ENCODE data around the gene SEZ6L.

Gene SEZ6L

GRCh38 chr22:26127126-26127525, 42.1 kb upstream of the SEZ6L start:
- Histone ChIP-seq H3K79me2 (ENCODE audit: insufficient read depth, low read length) (no peaks in the 10 kb centered on the region), H3K4me3 (ENCODE audit: low read depth, low read length, poor library complexity, severe bottlenecking) (no peak overlapping the region), H3K4me1 (ENCODE audit: insufficient read depth, low read length, severe bottlenecking) (no peaks in the 10 kb centered on the region), H2AFZ (ENCODE audit: low read length) (no peak overlapping the region), H3K9me3 (ENCODE audit: low read length) (no peaks in the 10 kb centered on the region), H3K27me3 (ENCODE audit: insufficient read depth, low read length) (no peaks in the 10 kb centered on the region), H3K9me2 (ENCODE audit: low read depth, low read length) (no peaks in the 10 kb centered on the region), H3F3A (ENCODE audit: insufficient read depth, low read length) (no peaks in the 10 kb centered on the region), H3K9ac (ENCODE audit: low read length) (no peak overlapping the region), H3K36me3 (ENCODE audit: insufficient read depth, low read length) (no peaks in the 10 kb centered on the region), H4K20me1 (ENCODE audit: insufficient read depth, low read length) (no peaks in the 10 kb centered on the region), H3K27ac (ENCODE audit: low read depth, low read length, poor library complexity, severe bottlenecking) (no peak overlapping the region), H3K4me2 (ENCODE audit: low read length) (no peak overlapping the region)
- TF ChIP-seq CTCF (IDR thresholded peaks at IDR 0.05; ENCODE audit: low read length) (no peak), EZH2 (IDR thresholded peaks at IDR 0.05; ENCODE audit: borderline replicate concordance, low read length) (no peak)

- H3K4me1 ChIP-seq (ENCODE audit: insufficient read depth, low read length, severe bottlenecking) = no peaks in the 10 kb centered on the region
- H3K36me3 ChIP-seq (ENCODE audit: insufficient read depth, low read length) = no peaks in the 10 kb centered on the region
- no peak overlapping the region for H3K4me2 ChIP-seq (ENCODE audit: low read length)
- no peak overlapping the region for H3K27ac ChIP-seq (ENCODE audit: low read depth, low read length, poor library complexity, severe bottlenecking)
- H3K9me2 ChIP-seq (ENCODE audit: low read depth, low read length) = no peaks in the 10 kb centered on the region
- H3K4me3 ChIP-seq (ENCODE audit: low read depth, low read length, poor library complexity, severe bottlenecking) = no peak overlapping the region
- H3K27me3 ChIP-seq (ENCODE audit: insufficient read depth, low read length) = no peaks in the 10 kb centered on the region
- no peak for TF ChIP-seq CTCF (IDR thresholded peaks at IDR 0.05; ENCODE audit: low read length)
- TF ChIP-seq EZH2 (IDR thresholded peaks at IDR 0.05; ENCODE audit: borderline replicate concordance, low read length) = no peak
- no peaks in the 10 kb centered on the region for H3K79me2 ChIP-seq (ENCODE audit: insufficient read depth, low read length)
- no peak overlapping the region for H2AFZ ChIP-seq (ENCODE audit: low read length)
- no peaks in the 10 kb centered on the region for H3F3A ChIP-seq (ENCODE audit: insufficient read depth, low read length)
- no peak overlapping the region for H3K9ac ChIP-seq (ENCODE audit: low read length)
- H3K9me3 ChIP-seq (ENCODE audit: low read length) = no peaks in the 10 kb centered on the region
- no peaks in the 10 kb centered on the region for H4K20me1 ChIP-seq (ENCODE audit: insufficient read depth, low read length)
These were observed 41.7 kb upstream of the SEZ6L start for GRCh38 chr22:26127556-26127955.

GRCh38 chr22:26131589-26132154, 37.6 kb upstream of the SEZ6L start:
- no peaks in the 10 kb centered on the region for H3K27me3 ChIP-seq (ENCODE audit: insufficient read depth, low read length)
- H2AFZ ChIP-seq (ENCODE audit: low read length) = no peak overlapping the region
- H3K9me2 ChIP-seq (ENCODE audit: low read depth, low read length) = no peaks in the 10 kb centered on the region
- H3K27ac ChIP-seq (ENCODE audit: low read depth, low read length, poor library complexity, severe bottlenecking) = no peak overlapping the region
- no peak overlapping the region for H3K4me3 ChIP-seq (ENCODE audit: low read depth, low read length, poor library complexity, severe bottlenecking)
- no peaks in the 10 kb centered on the region for H4K20me1 ChIP-seq (ENCODE audit: insufficient read depth, low read length)
- no peak overlapping the region for H3K9ac ChIP-seq (ENCODE audit: low read length)
- no peaks in the 10 kb centered on the region for H3K36me3 ChIP-seq (ENCODE audit: insufficient read depth, low read length)
- no peaks in the 10 kb centered on the region for H3K4me1 ChIP-seq (ENCODE audit: insufficient read depth, low read length, severe bottlenecking)
- no peaks in the 10 kb centered on the region for H3F3A ChIP-seq (ENCODE audit: insufficient read depth, low read length)
- no peak overlapping the region for H3K4me2 ChIP-seq (ENCODE audit: low read length)
- H3K79me2 ChIP-seq (ENCODE audit: insufficient read depth, low read length) = no peaks in the 10 kb centered on the region
- no peaks in the 10 kb centered on the region for H3K9me3 ChIP-seq (ENCODE audit: low read length)
- TF ChIP-seq CTCF (IDR thresholded peaks at IDR 0.05; ENCODE audit: low read length) (no peak), EZH2 (IDR thresholded peaks at IDR 0.05; ENCODE audit: borderline replicate concordance, low read length) (no peak)
